Measurements from ENCODE around the gene SNRNP35.
A peak's percentile ranks its signal among the peaks of the same experiment; 100 is the strongest.
"Not testable (repeated sequence)": the region's sequence is repeated elsewhere in the genome, so short reads cannot be mapped to it uniquely, and the experiment has no call there.

The SNRNP35 gene

GRCh38 chr12:123449249-123449733 is 8.6 kb upstream of the SNRNP35 start:
- peak; percentile 77 to 91 (median 78) for DNase-seq

- DNase-seq = no peak
Observed at GRCh38 chr12:123449856-123450255, 8.1 kb upstream of the SNRNP35 start.

- no peak for DNase-seq
Observed at GRCh38 chr12:123450636-123451035, 7.3 kb upstream of the SNRNP35 start.

- DNase-seq = not testable (repeated sequence)
Observed at GRCh38 chr12:123452276-123452550, 5.7 kb upstream of the SNRNP35 start.

GRCh38 chr12:123453165-123453564 is 4.8 kb upstream of the SNRNP35 start:
- DNase-seq = no peak

GRCh38 chr12:123463174-123463573 is 5.2 kb downstream of the SNRNP35 start:
- not testable (repeated sequence) for DNase-seq

- no peak for DNase-seq
Observed at GRCh38 chr12:123465084-123465483, 7.1 kb downstream of the SNRNP35 start.

- peak in 1 of 4 experiments; percentile 28 for DNase-seq
Observed at GRCh38 chr12:123468786-123469185, 10.8 kb downstream of the SNRNP35 start.

DNA sequence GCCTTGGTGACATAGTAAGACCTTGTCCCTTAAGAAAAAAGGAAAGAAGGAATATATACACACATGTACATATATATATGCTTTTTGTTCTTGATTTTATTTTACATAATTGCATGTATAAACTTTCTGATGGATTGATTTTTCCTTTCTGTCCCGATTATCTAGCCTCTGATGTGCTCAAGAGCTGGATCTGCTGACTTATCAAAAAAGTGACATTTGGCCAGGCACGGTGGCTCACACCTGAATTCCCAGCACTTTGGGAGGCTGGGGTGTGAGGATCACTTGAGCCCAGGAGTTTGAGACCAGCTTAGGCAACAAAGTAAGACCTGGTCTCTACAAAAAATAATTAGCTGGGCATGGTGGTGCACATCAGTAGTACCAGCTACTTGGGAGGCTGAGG is 12.0 kb downstream of the SNRNP35 start:
- no peak for DNase-seq

GRCh38 chr12:123471374-123472068 is 13.6 kb downstream of the SNRNP35 start:
- no peak for DNase-seq

- no peak for DNase-seq
Observed at GRCh38 chr12:123472438-123472849, 14.5 kb downstream of the SNRNP35 start.

- DNase-seq = no peak
Observed at GRCh38 chr12:123474485-123475245, 16.7 kb downstream of the SNRNP35 start.

DNA sequence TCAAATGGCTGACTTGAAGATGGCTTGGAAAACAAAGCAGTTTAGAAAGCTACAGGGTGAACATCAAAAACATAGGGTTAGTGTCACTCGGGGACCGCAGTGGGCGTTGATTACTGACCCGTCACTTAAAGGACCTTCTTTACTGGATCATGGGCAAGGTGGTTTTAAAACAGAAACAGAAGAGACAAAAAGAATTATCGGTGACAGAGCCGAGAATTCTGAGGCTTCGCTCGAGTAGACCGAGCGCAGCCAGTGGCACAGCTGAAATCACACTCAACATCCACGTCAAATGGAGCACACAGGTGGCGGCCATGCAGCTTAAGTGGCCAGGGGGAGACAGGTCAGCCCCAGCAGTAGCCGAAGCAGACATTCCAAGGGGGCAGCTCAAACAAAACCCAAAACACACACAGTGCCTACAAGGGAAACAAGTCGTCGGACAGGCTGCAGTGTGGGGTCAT is 17.3 kb downstream of the SNRNP35 start:
- no peak for DNase-seq

DNA sequence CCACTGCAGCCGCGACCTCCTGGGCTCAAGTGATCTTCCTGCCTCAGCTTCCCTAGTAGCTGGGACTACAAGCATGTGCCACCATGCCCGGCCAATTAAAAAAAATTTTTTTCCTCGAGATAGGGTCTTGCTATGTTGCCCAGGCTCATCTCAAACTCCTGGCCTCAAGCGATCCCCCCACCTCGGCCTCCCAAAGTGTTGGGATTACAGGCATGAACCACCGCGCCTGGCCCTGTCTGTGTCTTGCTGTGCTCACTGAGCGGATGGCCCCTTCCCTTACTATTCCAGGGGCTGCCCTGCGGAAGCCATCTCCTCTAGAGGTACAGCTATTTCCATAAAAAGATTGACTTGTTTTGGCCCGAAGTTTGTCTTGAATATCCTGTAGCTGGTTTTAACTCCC is 20.1 kb downstream of the SNRNP35 start:
- no peak for DNase-seq

- DNase-seq = no peak
Observed at GRCh38 chr12:123478762-123479161, 20.8 kb downstream of the SNRNP35 start.

- DNase-seq = no peak
Observed at GRCh38 chr12:123479442-123480180, 21.7 kb downstream of the SNRNP35 start.

GRCh38 chr12:123481251-123481650 is 23.3 kb downstream of the SNRNP35 start:
- not testable (repeated sequence) for DNase-seq

DNA sequence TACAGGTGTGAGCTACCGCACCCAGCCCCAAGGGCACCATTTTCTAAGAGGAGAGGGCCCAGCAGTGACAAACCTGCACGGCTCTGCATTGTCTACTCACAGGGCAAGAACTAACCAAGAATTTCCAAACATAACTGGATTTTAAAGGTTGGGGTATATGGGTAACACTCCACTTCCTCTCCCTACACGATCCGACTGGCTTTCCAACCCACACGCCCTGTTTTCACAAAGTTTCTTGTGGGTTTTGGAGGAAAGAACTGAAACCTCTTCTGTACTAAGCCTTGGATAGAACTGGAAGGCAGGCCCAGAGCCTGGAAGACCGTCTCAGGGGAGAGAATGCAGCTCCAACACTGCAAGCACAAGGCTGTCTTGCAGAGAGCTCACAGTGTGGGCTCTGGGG is 24.9 kb downstream of the SNRNP35 start:
- DNase-seq = peak; percentile 18 to 60 (median 44)

DNA sequence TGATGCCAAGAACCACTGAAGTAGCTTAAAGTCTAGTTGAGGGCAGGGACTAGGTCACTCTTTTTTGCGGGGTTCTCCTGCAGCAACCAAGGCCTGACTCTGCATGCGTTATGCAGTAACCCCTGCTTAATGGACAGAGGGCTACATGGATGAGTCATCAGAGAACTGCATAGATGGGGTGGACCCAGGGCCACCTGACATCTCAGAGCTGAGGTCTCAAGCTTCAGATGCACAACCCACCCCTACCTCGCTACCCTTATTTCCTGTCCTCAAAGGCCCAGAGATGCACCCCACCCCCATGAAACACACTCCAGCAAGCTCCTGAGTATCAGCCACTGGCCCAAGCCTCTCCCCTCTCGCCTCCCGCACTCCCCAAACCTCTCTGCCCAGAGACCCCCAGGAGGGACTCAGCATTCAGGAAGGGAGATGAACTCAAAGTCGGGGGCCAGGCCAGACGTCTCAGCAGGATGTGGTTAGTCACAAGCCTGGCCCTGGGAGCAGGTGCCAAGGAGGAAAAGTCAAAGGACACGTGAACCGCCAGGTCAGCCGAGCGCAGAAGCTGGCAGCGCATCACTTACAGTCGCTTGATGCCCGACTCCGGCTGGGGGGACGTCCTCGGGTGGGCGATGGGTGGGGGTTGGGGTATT is 25.8 kb downstream of the SNRNP35 start:
- no peak for DNase-seq

DNA sequence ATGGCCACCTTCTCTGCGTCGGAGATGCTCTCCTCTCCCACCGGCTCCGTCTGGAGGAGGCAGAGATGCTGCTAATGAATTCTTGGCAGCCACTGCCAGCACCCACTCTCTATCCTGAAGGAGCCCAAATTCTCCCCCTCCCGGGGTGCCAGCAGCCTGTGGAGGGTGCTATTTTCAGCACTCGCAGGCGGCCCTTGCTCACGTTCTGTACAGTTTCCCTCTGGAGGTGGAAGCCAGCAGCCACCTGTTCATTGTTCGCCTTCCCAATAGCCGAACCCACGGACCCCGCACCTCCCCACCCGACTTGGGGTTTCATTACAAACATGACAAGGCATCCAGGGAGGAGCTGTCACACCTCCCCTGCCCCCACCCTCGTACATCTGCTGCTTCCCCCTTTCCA is 27.8 kb downstream of the SNRNP35 start:
- no peak for DNase-seq

DNA sequence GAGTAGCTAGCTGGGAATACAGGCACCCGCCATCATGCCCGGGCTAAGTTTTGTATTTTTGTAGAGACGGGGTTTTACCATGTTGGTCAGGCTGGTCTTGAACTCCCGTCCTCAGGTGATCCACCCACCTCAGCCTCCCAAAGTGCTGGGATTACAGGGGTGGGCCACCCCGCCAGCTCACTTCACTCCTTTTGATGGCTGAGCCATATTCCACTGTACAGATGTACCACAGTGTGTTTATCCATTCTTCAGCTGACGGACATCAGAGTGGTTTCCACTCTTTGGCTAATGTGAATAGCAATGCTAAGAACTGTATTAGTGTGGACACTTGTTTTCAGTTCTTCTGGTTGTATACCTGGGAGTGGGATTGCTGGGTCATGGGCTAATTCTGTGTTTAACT is 29.5 kb downstream of the SNRNP35 start:
- no peak for DNase-seq

- no peak for DNase-seq
Observed at GRCh38 chr12:123488539-123489230, 30.7 kb downstream of the SNRNP35 start.
